HG03442 (cell line): Measurements from ENCODE around the gene DNAH1.
"Not testable (repeated sequence)": the region's sequence is repeated elsewhere in the genome, so short reads cannot be mapped to it uniquely, and the experiment has no call there.

ENCODE experiments used
- ATAC-seq: cut with Tn5 transposase; IDR thresholded peaks from one replicate; pipeline ENCODE4 v1.9.1; 2021; ENCODE audit warnings: mild to moderate bottlenecking, moderate library complexity; ENCODE audit not compliant: unreplicated experiment

Gene DNAH1

GRCh38 chr3:52315977-52316764 is at the start of gene DNAH1:
TSS of gene DNAH1 (plus strand) at chr3:52316319. CDS start at chr3:52322443, 6,124 bp downstream.
- no peak for ATAC-seq

GRCh38 chr3:52268036-52268435 is 48.1 kb upstream of the DNAH1 start:
- ATAC-seq, result no peak

- no peak for ATAC-seq
Observed at GRCh38 chr3:52269776-52270175, 46.3 kb upstream of the DNAH1 start.

- ATAC-seq, result no peak
Observed at GRCh38 chr3:52270252-52270754, 45.8 kb upstream of the DNAH1 start.

- not testable (repeated sequence) for ATAC-seq
Observed at GRCh38 chr3:52272172-52272571, 43.9 kb upstream of the DNAH1 start.

- no peak for ATAC-seq
Observed at GRCh38 chr3:52272831-52273230, 43.3 kb upstream of the DNAH1 start.

GRCh38 chr3:52274781-52275180 is 41.3 kb upstream of the DNAH1 start:
- not testable (repeated sequence) for ATAC-seq

- no peak for ATAC-seq
Observed at GRCh38 chr3:52277071-52277964, 38.8 kb upstream of the DNAH1 start.

- peak; percentile 52 for ATAC-seq
Observed at GRCh38 chr3:52277972-52278509, 38.1 kb upstream of the DNAH1 start.

GRCh38 chr3:52278510-52279069 is 37.5 kb upstream of the DNAH1 start, which contains the start of gene WDR82:
TSS of gene WDR82 (minus strand) at chr3:52278649. CDS start at chr3:52278361, 288 bp downstream.
- ATAC-seq, result peak; percentile 76

GRCh38 chr3:52279596-52279995 is 36.5 kb upstream of the DNAH1 start:
- ATAC-seq, result no peak

GRCh38 chr3:52280050-52280461 is 36.1 kb upstream of the DNAH1 start:
- no peak for ATAC-seq

- no peak for ATAC-seq
Observed at GRCh38 chr3:52281981-52282801, 33.9 kb upstream of the DNAH1 start.

- ATAC-seq, result no peak
Observed at GRCh38 chr3:52283306-52283705, 32.8 kb upstream of the DNAH1 start.

GRCh38 chr3:52284051-52284450 is 32.1 kb upstream of the DNAH1 start:
- ATAC-seq, result not testable (repeated sequence)

- ATAC-seq, result no peak
Observed at GRCh38 chr3:52286777-52287110, 29.4 kb upstream of the DNAH1 start.

- no peak for ATAC-seq
Observed at GRCh38 chr3:52288674-52289073, 27.4 kb upstream of the DNAH1 start.

GRCh38 chr3:52289338-52289746 is 26.8 kb upstream of the DNAH1 start:
- no peak for ATAC-seq

GRCh38 chr3:52289747-52290595 is 26.1 kb upstream of the DNAH1 start:
- no peak for ATAC-seq
